HS-27A (cell line): ENCODE data around the gene SCRN2.

Experiments
- DNase-seq: peaks from one replicate; pipeline ENCODE4 v3.0.0-alpha.2; 2012; ENCODE audit warnings: low read depth, missing footprints

SCRN2 gene

DNA sequence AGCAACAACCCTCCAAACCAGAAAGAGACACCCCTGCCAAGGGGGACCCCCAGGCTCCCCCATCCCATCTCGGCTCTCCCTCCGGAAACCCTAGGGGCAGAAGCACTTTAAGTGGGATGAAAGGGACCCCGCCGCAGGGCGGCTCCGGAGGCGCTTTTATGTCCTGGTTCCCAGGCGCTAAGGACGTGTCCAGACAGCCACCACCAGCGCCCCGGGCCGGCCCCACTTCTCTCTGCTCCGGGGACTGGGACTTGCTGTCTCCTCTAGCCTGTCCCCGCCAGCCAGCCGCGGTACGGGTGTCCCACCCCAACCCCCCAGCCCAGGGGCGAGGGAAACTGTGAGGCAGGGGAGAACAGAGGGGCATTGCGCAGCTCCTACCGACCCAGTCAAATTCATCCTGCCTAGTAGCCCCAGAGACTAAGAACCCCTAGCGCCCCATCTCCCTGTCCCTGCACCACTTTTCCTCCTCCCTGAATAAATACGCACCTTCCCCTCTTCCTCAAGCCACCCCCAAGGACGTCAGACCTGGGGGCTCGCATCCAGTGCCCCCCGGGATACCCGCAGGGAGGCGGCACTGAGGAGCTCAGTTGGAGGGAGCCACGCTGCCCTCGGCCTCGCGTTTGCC is 5.8 kb upstream of the SCRN2 start:
- DNase-seq, result no peak

DNA sequence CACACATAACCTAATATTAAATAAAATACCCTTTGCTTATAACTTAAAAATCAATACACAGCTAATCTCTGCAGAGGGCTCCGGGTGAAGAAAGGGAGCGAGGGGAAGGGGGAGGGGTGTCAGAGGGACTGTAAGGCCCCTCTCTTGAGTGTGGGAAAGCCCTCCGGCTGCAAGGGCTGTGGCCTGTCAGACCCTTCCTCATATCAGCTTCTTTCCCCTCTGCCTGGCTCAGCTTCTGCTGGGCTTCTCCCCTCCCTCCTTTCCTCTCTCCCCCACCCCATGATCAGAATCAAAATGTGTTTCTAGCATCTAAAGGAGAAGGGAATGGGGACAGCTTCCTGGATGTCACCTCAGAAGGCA is 4.6 kb upstream of the SCRN2 start:
- no peak for DNase-seq

DNA sequence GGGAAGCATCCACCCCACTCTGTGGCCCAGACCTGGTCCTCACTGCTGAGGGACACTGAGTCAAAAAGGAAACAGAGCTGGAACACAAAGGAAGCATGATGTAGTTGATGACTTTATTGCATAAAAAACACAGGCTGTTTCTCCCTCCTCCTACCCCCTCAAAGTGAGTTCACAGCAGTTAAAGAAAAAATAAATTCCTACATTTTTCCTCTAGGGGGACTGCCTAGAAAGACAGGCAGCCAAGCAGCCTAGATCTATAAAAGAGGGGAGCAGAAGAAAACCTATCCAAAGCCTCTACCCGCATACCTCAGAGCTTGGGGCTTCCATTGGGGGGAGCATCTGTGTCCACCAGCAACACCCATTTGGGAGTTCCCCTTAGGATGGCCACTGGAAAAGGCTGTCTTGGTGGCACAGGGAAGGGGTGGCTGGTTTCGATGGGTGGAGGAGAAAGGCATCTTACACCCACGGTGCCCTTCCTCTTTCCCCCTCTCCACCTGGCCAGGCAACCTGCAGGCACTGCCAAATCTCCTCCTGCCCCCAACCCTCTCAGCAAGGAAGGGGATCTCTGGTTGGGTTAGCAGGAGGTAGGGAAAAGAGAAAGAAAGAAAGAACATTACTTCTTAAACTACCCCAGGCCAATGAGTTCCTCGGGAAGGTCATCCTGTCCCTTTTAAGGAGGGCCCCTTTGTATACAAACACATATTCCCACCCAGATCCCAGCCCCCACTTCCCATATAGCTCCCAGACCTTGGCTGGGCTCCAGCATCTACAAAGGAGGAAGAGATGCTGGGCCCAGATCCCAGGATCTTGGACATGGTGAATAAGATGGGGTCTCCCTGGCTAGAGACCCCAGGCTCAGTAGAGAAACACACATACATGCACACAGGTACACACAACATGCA is 4.0 kb upstream of the SCRN2 start:
- DNase-seq, result no peak

DNA sequence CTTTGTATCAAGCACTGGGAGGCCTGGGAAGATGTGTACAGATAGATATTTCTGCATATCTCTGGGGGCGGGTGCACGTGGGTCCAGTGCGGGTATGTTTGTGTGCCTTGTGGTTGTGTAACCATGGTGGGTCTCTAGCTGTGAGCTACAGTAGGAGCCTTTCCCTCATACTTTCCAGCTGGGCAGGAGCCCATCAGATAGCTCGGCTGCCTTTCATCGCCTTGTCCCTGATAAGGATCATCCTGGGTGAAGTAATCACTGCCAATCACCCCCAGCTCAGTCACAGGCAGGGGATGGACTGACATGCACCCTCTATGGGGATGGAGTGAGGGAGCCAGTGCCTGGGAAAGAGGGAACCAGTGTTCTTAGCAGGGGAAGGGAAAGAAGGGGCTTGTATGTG is 3.2 kb upstream of the SCRN2 start:
- no peak for DNase-seq

DNA sequence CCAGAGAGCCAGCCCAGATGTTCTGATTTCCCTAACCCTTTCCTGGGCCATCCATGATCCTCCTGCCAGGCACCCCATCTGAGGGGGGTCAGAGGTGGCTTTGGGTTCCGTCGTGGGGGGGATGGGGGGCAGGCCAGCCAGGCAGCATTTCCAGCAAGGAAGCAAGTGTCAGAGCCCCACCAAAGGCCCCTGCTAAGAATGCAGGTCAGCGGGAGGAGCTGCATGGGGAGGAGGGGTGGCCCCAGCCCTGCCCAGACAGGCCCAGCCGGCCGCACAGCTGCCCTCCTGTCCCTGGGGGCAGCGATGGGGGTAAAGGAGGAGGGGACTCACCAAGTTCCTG is 2.3 kb upstream of the SCRN2 start:
- no peak for DNase-seq

DNA sequence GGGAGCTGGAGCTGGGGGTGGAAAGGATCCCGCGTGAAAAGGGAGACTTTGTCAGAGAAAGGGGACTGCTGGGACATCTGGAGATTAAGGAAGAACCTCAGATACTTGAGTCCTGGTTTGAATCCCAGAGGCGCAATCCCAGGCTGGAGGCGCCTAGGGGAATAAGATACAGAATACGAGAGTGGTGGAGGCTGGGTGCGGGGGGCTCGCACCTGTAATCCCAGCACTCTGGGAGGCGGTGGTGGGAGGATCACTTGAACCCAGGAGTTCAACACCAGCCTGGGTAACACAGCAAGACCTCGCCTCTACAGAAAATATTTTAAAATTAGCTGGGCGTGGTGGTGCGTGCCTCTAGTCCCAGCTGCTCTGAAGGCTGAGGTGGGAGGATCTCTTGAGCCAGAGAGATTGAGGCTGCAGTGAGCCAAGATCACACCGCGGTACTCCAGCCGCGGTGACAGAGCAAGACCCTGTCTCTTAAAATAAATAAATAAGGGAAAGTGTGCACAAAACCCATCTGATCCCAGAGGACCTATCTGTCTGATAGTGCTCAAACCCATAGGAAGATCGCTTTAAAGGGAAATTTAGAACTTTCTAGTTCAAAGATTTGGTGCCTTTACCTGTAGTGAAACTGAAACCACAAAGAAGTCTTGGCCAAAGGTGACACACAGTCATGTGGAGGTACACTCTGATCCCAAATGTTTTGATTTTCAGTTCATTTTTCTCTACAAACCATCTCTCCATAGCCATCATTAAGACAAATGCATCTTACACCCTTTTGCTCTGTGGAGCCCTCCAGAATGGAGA is 617 bp upstream of the SCRN2 start:
- no peak for DNase-seq

DNA sequence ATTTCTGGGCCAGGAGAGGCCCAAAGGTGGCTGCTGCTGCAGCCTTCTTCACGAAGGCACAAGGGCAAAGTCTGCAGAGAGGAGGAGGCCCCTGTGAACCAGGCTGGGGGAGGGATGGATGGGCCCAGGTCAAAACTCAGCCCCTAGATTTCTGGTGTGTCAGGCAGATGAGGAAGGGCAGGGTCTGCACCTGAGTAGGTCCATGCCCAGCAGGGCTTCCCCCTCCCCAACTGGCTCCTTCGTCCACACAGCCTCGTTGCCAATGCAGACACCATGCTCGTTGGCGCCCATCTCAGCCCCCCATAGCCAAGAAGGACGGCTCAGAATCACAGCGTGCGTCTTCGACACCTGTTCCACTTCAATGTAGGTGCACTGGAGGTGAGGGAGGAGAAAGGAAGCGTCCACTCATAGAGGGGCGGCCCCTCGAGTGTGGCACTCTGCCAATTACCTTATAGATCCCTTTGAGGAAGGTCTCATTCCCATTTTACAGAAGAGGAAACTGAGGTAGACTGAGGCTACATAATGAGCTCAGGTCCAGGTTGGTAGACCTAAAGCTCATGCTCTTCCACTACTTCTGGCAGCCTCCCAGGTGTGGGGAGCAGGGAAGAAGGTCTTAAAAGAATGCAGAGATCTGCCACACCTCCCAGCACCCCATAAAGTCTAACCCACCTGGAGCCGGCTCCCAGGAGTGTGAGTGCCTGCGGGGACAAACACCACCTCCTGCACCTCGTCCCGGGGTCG is 902 bp downstream of the SCRN2 start:
- DNase-seq, result no peak

DNA sequence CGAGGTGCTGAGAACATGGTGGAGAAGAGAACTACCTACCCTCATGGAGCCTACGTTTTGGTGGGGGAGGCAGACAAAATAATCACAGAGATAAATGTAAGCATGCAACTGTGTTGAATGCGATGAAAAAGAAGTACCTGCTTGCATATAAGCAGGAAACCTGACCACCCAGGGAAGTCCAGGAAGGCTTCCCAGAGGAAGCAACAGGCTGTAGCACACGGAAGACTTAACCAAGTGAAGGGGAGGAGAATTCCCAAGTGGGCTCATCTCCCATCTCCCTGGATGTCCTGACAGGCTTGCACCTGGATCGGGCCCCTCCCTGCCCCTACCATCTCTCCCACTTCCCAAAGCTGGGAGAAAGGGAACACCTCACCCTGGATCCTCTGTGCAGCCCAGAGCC is 2.0 kb downstream of the SCRN2 start:
- DNase-seq, result no peak

DNA sequence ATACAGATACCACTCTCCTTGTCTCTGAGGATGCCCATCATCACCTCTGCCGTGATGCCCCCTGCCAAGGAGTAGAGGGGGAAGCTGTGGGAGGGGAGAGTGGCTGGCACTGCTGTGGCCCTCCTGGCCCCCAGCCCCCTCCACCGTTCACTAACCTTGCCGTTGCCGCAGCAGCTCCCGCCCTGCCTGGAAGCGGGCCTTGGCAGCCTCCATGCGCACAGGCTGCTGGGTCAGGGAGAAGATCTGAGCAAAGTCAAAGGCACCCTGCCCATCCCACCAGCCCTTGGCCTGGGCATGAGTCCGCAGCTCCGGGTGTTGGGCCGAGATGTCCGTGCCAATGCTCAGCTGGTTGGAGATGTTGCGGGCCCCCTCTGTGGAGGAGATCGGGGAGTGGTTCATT is 2.4 kb downstream of the SCRN2 start:
- DNase-seq, result no peak

DNA sequence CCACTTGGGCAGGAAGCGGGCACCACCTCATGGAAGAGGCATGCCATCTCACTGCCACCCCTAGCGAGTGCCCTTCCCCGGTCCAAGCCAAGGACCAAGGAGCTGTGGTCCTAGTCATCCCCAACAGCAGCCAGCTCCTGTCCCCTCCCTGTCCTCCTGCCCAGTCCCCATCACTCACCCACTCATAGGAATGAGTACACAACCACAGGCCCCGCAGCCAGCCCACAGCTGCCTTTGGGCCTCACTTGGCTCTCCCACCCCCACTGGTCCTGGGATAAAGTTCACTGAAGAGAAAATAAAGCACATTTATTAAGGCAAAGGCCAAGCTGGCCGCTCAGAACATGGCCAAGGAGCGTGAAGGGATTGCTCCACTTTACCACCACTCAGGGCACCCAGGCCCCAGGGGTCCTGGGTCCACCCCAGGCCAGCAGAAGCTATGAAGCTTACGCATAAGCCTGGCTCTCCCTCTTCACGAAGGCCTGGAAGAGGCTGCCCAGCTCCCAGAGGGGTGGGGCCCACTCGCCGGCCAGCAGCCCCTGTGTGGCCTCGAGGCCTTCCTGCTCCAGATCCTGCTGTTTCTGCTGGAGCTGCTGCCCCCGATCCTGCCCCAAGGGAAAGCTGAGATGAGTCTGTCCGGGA is 3.6 kb downstream of the SCRN2 start:
- DNase-seq, result peak; percentile 50

DNA sequence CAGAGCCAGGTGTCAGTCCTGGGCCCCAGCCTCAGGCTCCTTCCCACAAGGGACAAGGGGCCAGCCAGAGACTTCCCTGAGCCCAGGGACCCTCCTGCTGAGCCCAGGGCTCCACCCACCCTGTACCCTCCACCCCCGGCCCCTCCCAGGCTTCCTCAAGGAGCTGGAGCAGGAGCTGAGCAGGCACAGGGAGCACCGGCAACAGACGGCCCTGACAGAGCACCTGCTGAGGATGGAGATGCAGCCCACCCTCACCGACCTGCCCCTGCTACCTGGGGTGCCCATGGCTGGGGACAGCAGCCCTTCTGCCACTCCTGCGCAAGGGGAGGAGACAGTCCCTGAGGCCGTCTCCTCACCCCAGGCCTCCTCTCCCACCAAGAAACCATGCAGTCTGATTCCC is 4.5 kb downstream of the SCRN2 start:
- no peak for DNase-seq

DNA sequence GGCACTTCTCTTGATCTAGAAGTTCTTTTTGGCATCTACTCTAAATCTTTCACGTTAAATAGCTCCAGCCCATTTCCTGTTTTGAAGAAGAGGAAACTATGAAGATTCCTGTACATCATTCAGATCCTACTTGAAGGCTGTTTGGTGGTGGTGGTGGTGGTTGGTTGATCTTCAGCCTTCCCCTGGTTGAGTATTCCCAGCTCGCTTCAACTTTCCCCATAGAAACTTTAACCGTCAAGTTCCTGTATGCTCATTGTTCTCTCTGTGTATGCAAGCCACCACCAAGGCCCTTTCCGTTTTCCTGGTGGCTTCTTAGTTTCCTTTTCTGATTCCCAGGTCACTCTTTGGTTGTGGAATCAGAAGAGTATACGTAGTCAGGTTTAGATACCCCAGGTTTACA is 6.3 kb downstream of the SCRN2 start:
- no peak for DNase-seq

DNA sequence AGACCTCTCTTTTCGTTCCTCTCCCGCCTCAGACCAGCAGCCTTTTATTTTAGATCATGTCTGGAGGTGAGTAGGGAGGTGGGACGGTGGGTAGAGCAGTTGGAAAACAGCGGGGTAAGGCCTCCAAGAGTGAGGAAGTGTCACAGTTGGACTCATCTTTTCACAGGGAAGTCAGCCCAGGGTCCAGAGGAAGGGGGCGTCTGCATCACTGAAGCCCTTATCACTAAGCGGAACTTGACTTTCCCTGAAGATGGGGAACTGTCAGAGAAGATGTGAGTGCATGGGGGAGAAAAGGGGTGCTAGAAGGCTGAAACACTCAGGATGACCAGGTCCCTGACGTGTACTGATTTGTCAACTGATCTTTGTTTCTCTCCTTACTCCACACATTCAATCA is 9.1 kb downstream of the SCRN2 start:
- no peak for DNase-seq

DNA sequence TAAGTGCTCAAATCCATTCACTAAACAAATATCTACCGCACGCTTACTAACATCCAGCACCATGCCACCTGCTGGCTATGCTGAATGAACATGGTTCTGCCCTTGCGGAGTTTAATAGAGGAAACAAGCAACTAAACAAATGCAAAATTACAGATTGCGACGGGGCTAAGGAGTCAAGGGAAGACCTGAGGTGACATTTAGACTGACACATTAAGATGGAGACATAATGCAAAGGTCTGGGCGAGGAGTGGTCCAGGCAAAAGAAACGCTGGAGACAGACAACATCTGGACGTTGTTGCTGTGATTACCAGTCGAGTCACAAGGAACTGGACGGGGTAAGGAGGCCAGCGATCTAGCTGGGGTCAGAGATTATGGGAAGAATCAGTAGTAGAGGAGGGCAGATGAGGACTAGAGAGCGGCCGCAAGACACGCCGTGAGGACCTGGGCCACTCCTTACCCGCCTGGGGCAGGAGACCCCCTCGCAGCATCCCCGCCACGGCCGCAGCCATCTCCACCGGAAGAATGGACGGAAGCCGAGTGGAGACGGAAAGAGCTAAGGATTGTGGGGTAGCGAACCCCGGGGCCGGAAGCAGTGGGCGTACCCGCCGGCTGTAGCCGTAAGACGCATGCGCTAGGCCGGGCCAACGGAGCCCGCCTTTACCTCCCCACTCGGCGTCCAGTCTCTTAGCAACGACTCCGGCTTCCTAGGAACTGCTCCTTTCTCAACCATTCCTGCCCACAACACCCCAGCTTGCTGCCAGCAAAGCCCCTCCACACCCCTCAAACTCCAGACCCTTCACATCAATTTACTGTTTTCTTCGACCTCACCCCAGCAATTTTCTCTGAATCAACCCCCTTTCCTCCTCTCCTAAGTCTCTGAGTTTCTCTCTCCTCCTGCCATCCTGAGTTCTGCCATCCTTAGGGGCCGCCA is 9.8 kb downstream of the SCRN2 start, which contains the start of the genes LRRC46 and MRPL10:
LRRC46 (plus strand) TSS at position 668 of the 931 bp plus-strand sequence. CDS start 320 bp downstream, outside the sequence.
MRPL10 (minus strand) TSS at position 539 of the 931 bp plus-strand sequence; CDS start at position 509, 30 bp downstream.
- peak; percentile 83 for DNase-seq

DNA sequence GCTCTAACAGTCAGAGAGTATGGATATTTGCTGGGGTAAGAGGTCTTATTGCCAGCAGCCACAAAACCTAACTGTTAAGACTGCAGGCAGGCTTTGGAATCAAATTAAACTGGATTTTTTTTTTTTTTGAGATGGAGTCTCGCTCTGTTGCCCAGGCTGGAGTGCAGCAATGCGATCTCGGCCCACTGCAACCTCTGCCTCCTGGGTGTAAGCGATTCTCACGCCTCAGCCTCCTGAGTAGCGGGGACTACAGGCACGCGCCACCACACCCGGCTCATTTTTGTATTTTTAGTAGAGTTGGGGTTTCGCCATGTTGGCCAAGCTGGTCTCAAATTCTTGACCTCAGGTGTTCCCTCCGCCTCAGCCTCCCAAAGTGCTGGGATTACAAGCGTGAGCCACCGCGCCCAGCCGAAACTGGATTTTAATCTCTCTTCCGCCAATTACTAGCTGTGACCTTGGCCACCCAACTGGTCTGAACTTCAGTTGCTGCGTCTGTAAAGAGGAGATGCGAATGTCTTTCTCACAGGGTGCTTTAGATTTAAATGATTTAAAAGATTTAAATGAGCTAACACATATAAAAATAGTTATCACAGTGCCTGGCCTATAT is 10.6 kb downstream of the SCRN2 start:
- DNase-seq, result no peak

DNA sequence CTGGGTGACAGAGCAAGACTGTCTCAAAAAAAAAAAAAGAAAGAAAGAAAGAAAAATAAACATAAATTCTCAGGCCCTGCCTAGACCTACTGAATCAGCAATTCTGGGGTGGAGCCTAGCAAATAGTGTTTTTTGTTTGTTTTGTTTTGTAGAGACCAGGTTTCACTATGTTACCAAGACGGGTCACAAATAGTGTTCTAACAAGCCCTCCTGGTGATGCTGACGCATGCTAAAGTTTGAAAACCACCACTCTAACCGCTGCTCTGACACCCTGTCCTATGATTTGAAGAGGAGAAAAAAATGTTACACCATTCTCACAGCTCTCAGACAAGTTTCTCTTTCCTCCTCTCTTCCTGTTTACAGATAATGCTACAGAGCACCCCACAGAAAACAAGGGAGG is 11.2 kb downstream of the SCRN2 start:
- DNase-seq, result no peak

DNA sequence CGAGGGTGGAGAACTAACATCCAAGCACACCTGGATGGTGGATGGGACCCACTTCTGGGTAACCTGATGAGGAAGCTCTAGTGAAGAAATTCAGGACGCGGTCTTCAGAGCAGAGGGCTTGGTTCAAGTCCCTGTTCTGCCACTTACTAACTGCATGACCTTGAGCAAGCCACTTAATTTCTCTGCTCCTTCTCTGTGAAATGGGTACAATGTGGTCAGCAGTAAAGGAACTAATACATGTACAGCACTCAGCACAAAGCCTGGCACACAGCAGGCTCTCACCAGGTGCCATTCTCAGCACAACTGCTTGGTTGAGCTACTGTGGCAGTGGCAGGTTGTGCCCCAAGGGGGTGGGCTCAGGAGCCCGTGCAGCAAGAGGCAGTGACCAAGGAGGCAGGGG is 17.6 kb downstream of the SCRN2 start:
- DNase-seq, result no peak

DNA sequence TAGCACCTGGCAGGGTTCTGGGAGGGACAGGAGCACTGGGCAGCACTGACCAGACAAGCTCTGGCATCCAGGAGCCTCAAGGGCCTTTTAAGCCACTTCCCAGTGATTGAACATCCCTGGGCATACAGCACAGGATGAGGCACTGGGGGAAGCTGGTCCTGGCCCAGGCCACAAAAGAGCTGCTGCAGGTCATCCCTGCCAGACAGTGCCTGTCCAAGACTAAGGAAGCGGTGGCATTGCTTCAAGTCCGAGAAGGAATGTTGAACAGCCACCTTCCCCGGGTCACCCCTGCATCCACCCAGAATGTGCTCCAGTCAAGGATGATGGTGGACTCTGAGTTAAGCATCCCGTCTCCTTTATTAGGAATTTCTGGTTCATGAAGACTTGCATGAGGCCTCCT is 18.3 kb downstream of the SCRN2 start:
- DNase-seq, result no peak

DNA sequence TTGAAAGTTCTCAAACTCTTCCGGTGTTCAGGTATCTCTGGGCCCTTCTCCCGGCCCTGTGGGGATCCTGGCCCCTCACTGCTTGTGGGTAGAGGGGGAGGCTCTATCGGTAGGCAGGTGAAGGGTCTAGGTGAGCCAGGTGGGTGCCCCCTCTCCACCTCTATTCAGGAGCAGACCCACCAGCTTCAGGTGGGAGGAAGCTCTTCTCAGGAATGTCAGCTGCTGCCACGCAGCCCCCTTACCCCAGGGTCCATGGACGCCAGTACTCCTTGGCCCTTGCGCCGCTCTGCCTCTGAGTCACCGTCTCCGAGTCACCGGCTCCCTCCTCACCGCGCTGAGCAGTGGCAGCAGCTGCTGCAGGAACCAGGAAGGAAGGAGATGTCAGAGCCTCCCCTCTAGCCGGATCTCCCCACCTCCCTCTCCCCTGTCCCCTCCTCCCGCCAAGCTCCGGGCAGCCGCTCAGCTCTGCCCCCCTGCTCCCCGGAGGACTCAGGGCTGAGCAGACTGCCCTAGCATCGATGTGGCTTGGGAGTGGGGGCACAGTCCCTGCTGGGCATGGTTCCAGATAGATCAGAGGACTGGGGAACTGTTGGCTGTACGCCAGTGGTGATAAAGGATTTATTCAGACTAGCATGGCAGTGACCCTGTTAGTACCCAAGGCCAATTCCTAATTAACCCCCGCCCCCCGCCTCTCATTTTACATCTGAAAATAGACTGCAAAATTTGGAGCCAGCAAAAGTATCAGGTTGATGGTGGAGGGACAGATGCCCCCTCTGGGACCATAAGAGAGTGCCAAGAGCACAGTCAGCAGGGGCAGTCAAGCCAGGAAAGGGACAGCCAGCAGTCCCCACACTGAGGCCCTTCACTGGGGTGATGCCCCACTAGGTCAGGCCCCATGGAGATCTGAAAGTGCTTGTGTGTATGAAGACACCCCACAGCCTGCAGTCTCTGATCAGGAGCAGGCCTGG is 19.4 kb downstream of the SCRN2 start, which contains the start of gene OSBPL7:
OSBPL7 (minus strand) TSS at position 371 of the 968 bp plus-strand sequence. CDS start 1,516 bp downstream, outside the sequence.
- DNase-seq, result peak; percentile 61
